ENCODE data around the gene RFNG. TPM values are rescaled to one million over a fixed set of nuclear protein-coding genes. Genes with fewer than 3 reads are reported as not detected.

RFNG gene
- total RNA-seq, 1 donor from 2014 or later, result 49.1 TPM

- DNase-seq (ENCODE audit: extremely low read depth, low read depth, low spot score), result no peak
These were observed 7.8 kb upstream of the RFNG start for GRCh38 chr17:82059272-82060000.

- no peak for DNase-seq (ENCODE audit: extremely low read depth, low read depth, low spot score)
These were observed 7.2 kb upstream of the RFNG start for GRCh38 chr17:82058855-82059249.

GRCh38 chr17:82058230-82058854 is 6.7 kb upstream of the RFNG start:
- DNase-seq (ENCODE audit: extremely low read depth, low read depth, low spot score), result no peak

GRCh38 chr17:82056729-82057621 is 5.4 kb upstream of the RFNG start:
- no peak for DNase-seq (ENCODE audit: extremely low read depth, low read depth, low spot score)

- DNase-seq (ENCODE audit: extremely low read depth, low read depth, low spot score), result no peak
These were observed 4.5 kb upstream of the RFNG start for GRCh38 chr17:82055965-82056728.

GRCh38 chr17:82055023-82055964 is 3.7 kb upstream of the RFNG start:
- no peak for DNase-seq (ENCODE audit: extremely low read depth, low read depth, low spot score)

- no peak for DNase-seq (ENCODE audit: extremely low read depth, low read depth, low spot score)
These were observed 2.9 kb upstream of the RFNG start for GRCh38 chr17:82054351-82055022.

GRCh38 chr17:82053556-82054263 is 2.1 kb upstream of the RFNG start:
- DNase-seq (ENCODE audit: extremely low read depth, low read depth, low spot score), result no peak

- DNase-seq (ENCODE audit: extremely low read depth, low read depth, low spot score), result no peak
These were observed 1.5 kb upstream of the RFNG start for GRCh38 chr17:82053130-82053529.

- DNase-seq (ENCODE audit: extremely low read depth, low read depth, low spot score), result no peak
These were observed 1.0 kb upstream of the RFNG start for GRCh38 chr17:82052638-82053059.

- DNase-seq (ENCODE audit: extremely low read depth, low read depth, low spot score), result no peak
These were observed 610 bp downstream of the RFNG start for GRCh38 chr17:82050761-82051641.

- DNase-seq (ENCODE audit: extremely low read depth, low read depth, low spot score), result no peak
These were observed 1.4 kb downstream of the RFNG start for GRCh38 chr17:82050152-82050760.

- no peak for DNase-seq (ENCODE audit: extremely low read depth, low read depth, low spot score)
These were observed 2.1 kb downstream of the RFNG start for GRCh38 chr17:82049521-82049971.

GRCh38 chr17:82049106-82049505 is 2.5 kb downstream of the RFNG start:
- DNase-seq (ENCODE audit: extremely low read depth, low read depth, low spot score), result no peak

GRCh38 chr17:82048571-82048971 is 3.0 kb downstream of the RFNG start:
- DNase-seq (ENCODE audit: extremely low read depth, low read depth, low spot score), result no peak

- no peak for DNase-seq (ENCODE audit: extremely low read depth, low read depth, low spot score)
These were observed 3.6 kb downstream of the RFNG start for GRCh38 chr17:82047914-82048570.
